D721Med (cell line): ENCODE measurements around the gene PARP8.
"Not testable (repeated sequence)": the region's sequence is repeated elsewhere in the genome, so short reads cannot be mapped to it uniquely, and the experiment has no call there.

ENCODE experiments used
- DNase-seq: peaks from one replicate; pipeline ENCODE4 v3.0.0; 2011; ENCODE audit warnings: low spot score; ENCODE audit not compliant: insufficient read length
- FAIRE-seq: peaks from 2 replicates; lab custom pipeline; 2011; peaks lifted over from hg19 to GRCh38; lab: Jason Lieb, UNC
- CTCF ChIP-seq: IDR thresholded peaks from 2 replicates; pipeline ENCODE4 v1.5.1; 2012; ENCODE audit warnings: mild to moderate bottlenecking, control low read depth; ENCODE audit not compliant: insufficient read depth; ENCODE audit errors: missing control alignments

The PARP8 gene

GRCh38 chr5:50798002-50798401 is 131.6 kb downstream of the PARP8 start:
- FAIRE-seq: no peak
- DNase-seq: no peak
- no peak for TF ChIP-seq CTCF

GRCh38 chr5:50799596-50799995 is 133.2 kb downstream of the PARP8 start:
- TF ChIP-seq CTCF: no peak
- FAIRE-seq (no peak), DNase-seq (no peak)

GRCh38 chr5:50800410-50800809 is 134.0 kb downstream of the PARP8 start:
- DNase-seq (no peak), FAIRE-seq (no peak)
- no peak for TF ChIP-seq CTCF

GRCh38 chr5:50807661-50808060 is 141.2 kb downstream of the PARP8 start:
- DNase-seq: no peak
- FAIRE-seq: no peak
- TF ChIP-seq CTCF: no peak

GRCh38 chr5:50808406-50808805 is 142.0 kb downstream of the PARP8 start:
- no peak for TF ChIP-seq CTCF
- FAIRE-seq: no peak

GRCh38 chr5:50811746-50812145 is 145.3 kb downstream of the PARP8 start:
- DNase-seq, FAIRE-seq: not testable (repeated sequence)

More at GRCh38 chr5:50808406-50808805, 142.0 kb downstream of the PARP8 start:
- no peak for DNase-seq

GRCh38 chr5:50813691-50814090 is 147.3 kb downstream of the PARP8 start:
- DNase-seq (no peak), FAIRE-seq (no peak)
- TF ChIP-seq CTCF: no peak

- TF ChIP-seq CTCF: no peak
- FAIRE-seq (no peak), DNase-seq (no peak)
Measured at GRCh38 chr5:50814556-50814955, 148.1 kb downstream of the PARP8 start.
